Measurements from ENCODE around the gene ING3.

The ING3 gene

GRCh38 chr7:121005996-121006584 is 55.5 kb downstream of the ING3 start:
- Histone ChIP-seq H3K4me3 (ENCODE audit: insufficient read length, low read depth) (no peak overlapping the region), H3K36me3 (ENCODE audit: insufficient read depth, insufficient read length, low read length) (no peaks in the 10 kb centered on the region), H3K9me3 (ENCODE audit: insufficient read depth, low read length) (no peaks in the 10 kb centered on the region), H3K27me3 (ENCODE audit: insufficient read depth, insufficient read length) (no peaks in the 10 kb centered on the region), H3K4me1 (ENCODE audit: insufficient read depth, insufficient read length) (no peaks in the 10 kb centered on the region), H3K9ac (ENCODE audit: insufficient read length, low read depth) (no peak overlapping the region)
- no peak for TF ChIP-seq ZNF274 (IDR thresholded peaks at IDR 0.05; ENCODE audit: low read depth, low read length)
- no peak for TF ChIP-seq YY1 (IDR thresholded peaks at IDR 0.05; ENCODE audit: insufficient read depth, insufficient read length)
- no peak for TF ChIP-seq SUZ12 (IDR thresholded peaks at IDR 0.05; ENCODE audit: extremely low read depth, insufficient read depth, insufficient read length)
- DNase-seq (ENCODE audit: low read depth, low spot score), result no peak

GRCh38 chr7:121006711-121007315 is 56.2 kb downstream of the ING3 start:
- TF ChIP-seq ZNF274 (IDR thresholded peaks at IDR 0.05; ENCODE audit: low read depth, low read length), result no peak
- no peak for TF ChIP-seq SUZ12 (IDR thresholded peaks at IDR 0.05; ENCODE audit: extremely low read depth, insufficient read depth, insufficient read length)
- TF ChIP-seq YY1 (IDR thresholded peaks at IDR 0.05; ENCODE audit: insufficient read depth, insufficient read length), result no peak
- Histone ChIP-seq H3K9me3 (ENCODE audit: insufficient read depth, low read length) (no peaks in the 10 kb centered on the region), H3K27me3 (ENCODE audit: insufficient read depth, insufficient read length) (no peaks in the 10 kb centered on the region), H3K9ac (ENCODE audit: insufficient read length, low read depth) (no peak overlapping the region), H3K4me3 (ENCODE audit: insufficient read length, low read depth) (no peak overlapping the region), H3K36me3 (ENCODE audit: insufficient read depth, insufficient read length, low read length) (no peaks in the 10 kb centered on the region), H3K4me1 (ENCODE audit: insufficient read depth, insufficient read length) (no peaks in the 10 kb centered on the region)
- DNase-seq (ENCODE audit: low read depth, low spot score), result no peak

- TF ChIP-seq ZNF274 (IDR thresholded peaks at IDR 0.05; ENCODE audit: low read depth, low read length) (no peak), SUZ12 (IDR thresholded peaks at IDR 0.05; ENCODE audit: extremely low read depth, insufficient read depth, insufficient read length) (no peak), YY1 (IDR thresholded peaks at IDR 0.05; ENCODE audit: insufficient read depth, insufficient read length) (no peak)
- Histone ChIP-seq H3K27me3 (ENCODE audit: insufficient read depth, insufficient read length) (no peaks in the 10 kb centered on the region), H3K9ac (ENCODE audit: insufficient read length, low read depth) (no peak overlapping the region), H3K4me1 (ENCODE audit: insufficient read depth, insufficient read length) (no peaks in the 10 kb centered on the region), H3K36me3 (ENCODE audit: insufficient read depth, insufficient read length, low read length) (no peaks in the 10 kb centered on the region), H3K4me3 (ENCODE audit: insufficient read length, low read depth) (no peak overlapping the region), H3K9me3 (ENCODE audit: insufficient read depth, low read length) (no peaks in the 10 kb centered on the region)
- no peak for DNase-seq (ENCODE audit: low read depth, low spot score)
Observed at GRCh38 chr7:121008816-121009215, 58.2 kb downstream of the ING3 start.

DNA sequence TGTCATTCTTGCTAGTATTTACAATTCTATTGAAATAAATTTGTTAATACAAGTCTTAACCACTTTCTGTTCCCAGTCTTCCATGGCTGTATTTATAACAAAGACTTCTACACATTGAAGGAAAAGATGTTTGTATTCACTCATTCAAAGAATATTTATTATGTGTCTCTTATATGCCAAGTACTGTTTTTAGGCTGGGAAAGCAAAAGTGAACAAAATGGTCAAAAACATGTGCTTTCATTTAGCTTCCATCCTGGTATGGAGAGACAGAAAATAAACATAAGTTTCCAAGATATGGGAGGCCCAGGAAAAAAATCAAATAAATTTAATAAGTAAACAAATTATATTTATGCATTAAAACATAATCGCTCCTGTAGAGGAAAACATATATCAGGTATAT is 60.8 kb downstream of the ING3 start:
- no peaks in the 10 kb centered on the region for H3K4me1 ChIP-seq (ENCODE audit: insufficient read depth, insufficient read length)
- no peaks in the 10 kb centered on the region for H3K9me3 ChIP-seq (ENCODE audit: insufficient read depth, low read length)
- H3K4me3 ChIP-seq (ENCODE audit: insufficient read length, low read depth), result no peak overlapping the region
- TF ChIP-seq ZNF274 (IDR thresholded peaks at IDR 0.05; ENCODE audit: low read depth, low read length), result no peak
- no peak for TF ChIP-seq YY1 (IDR thresholded peaks at IDR 0.05; ENCODE audit: insufficient read depth, insufficient read length)
- no peak for TF ChIP-seq SUZ12 (IDR thresholded peaks at IDR 0.05; ENCODE audit: extremely low read depth, insufficient read depth, insufficient read length)
- DNase-seq (ENCODE audit: low read depth, low spot score), result no peak
- H3K36me3 ChIP-seq (ENCODE audit: insufficient read depth, insufficient read length, low read length), result no peaks in the 10 kb centered on the region
- no peak overlapping the region for H3K9ac ChIP-seq (ENCODE audit: insufficient read length, low read depth)
- H3K27me3 ChIP-seq (ENCODE audit: insufficient read depth, insufficient read length), result no peaks in the 10 kb centered on the region

DNA sequence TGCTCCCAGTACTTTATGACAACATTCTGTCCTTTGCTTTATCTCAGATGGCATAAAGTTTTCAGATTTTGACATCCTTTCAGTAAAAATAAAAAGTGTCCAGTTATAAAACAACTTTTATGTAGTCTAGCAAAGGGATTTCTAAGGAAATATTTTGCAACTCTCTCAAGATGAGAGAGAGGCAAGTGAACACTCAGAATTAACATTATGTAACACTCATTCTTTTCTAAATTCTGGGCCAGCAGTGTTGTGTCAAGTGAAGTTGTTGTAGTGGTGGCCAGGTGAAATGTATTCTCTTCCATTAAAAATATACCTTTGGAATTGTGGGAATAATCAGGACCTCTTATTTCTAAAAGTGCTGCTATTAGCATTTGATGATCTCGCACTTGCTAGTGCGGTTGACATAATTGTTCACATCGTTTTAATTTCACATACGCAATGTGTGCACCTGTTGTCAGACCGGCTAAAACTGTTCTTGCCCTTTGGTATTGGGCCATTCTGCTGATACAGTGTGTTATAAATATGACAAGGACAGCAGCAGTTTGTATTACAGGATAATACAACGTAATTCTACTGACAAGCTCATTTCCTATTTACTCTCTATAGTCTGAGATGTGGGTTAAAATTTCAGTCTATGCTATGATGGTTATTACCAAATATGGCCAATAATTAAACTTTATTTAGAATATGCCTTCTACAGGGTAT is 61.7 kb downstream of the ING3 start:
- no peak overlapping the region for H3K9ac ChIP-seq (ENCODE audit: insufficient read length, low read depth)
- H3K9me3 ChIP-seq (ENCODE audit: insufficient read depth, low read length), result no peaks in the 10 kb centered on the region
- no peaks in the 10 kb centered on the region for H3K36me3 ChIP-seq (ENCODE audit: insufficient read depth, insufficient read length, low read length)
- no peak for TF ChIP-seq SUZ12 (IDR thresholded peaks at IDR 0.05; ENCODE audit: extremely low read depth, insufficient read depth, insufficient read length)
- TF ChIP-seq ZNF274 (IDR thresholded peaks at IDR 0.05; ENCODE audit: low read depth, low read length), result no peak
- TF ChIP-seq YY1 (IDR thresholded peaks at IDR 0.05; ENCODE audit: insufficient read depth, insufficient read length), result no peak
- no peak overlapping the region for H3K4me3 ChIP-seq (ENCODE audit: insufficient read length, low read depth)
- H3K27me3 ChIP-seq (ENCODE audit: insufficient read depth, insufficient read length), result no peaks in the 10 kb centered on the region
- DNase-seq (ENCODE audit: low read depth, low spot score), result no peak
- H3K4me1 ChIP-seq (ENCODE audit: insufficient read depth, insufficient read length), result no peaks in the 10 kb centered on the region

- no peaks in the 10 kb centered on the region for H3K9me3 ChIP-seq (ENCODE audit: insufficient read depth, low read length)
- H3K9ac ChIP-seq (ENCODE audit: insufficient read length, low read depth), result no peak overlapping the region
- no peaks in the 10 kb centered on the region for H3K36me3 ChIP-seq (ENCODE audit: insufficient read depth, insufficient read length, low read length)
- no peak for DNase-seq (ENCODE audit: low read depth, low spot score)
- H3K4me3 ChIP-seq (ENCODE audit: insufficient read length, low read depth), result no peak overlapping the region
- TF ChIP-seq ZNF274 (IDR thresholded peaks at IDR 0.05; ENCODE audit: low read depth, low read length) (no peak), SUZ12 (IDR thresholded peaks at IDR 0.05; ENCODE audit: extremely low read depth, insufficient read depth, insufficient read length) (no peak), YY1 (IDR thresholded peaks at IDR 0.05; ENCODE audit: insufficient read depth, insufficient read length) (no peak)
- no peaks in the 10 kb centered on the region for H3K27me3 ChIP-seq (ENCODE audit: insufficient read depth, insufficient read length)
- no peaks in the 10 kb centered on the region for H3K4me1 ChIP-seq (ENCODE audit: insufficient read depth, insufficient read length)
Observed at GRCh38 chr7:121012919-121013318, 62.3 kb downstream of the ING3 start.

- no peak for TF ChIP-seq SUZ12 (IDR thresholded peaks at IDR 0.05; ENCODE audit: extremely low read depth, insufficient read depth, insufficient read length)
- no peak for TF ChIP-seq ZNF274 (IDR thresholded peaks at IDR 0.05; ENCODE audit: low read depth, low read length)
- Histone ChIP-seq H3K4me3 (ENCODE audit: insufficient read length, low read depth) (no peak overlapping the region), H3K9me3 (ENCODE audit: insufficient read depth, low read length) (no peaks in the 10 kb centered on the region), H3K36me3 (ENCODE audit: insufficient read depth, insufficient read length, low read length) (no peaks in the 10 kb centered on the region), H3K9ac (ENCODE audit: insufficient read length, low read depth) (no peak overlapping the region), H3K27me3 (ENCODE audit: insufficient read depth, insufficient read length) (no peaks in the 10 kb centered on the region), H3K4me1 (ENCODE audit: insufficient read depth, insufficient read length) (no peaks in the 10 kb centered on the region)
- DNase-seq (ENCODE audit: low read depth, low spot score), result no peak
Observed at GRCh38 chr7:121015560-121015959, 65.0 kb downstream of the ING3 start.
